ENCODE results near the gene KBTBD13.

Gene KBTBD13

GRCh38 chr15:65051266-65051665, 25.3 kb upstream of the KBTBD13 start:
- DNase-seq (ENCODE audit: low read depth in 1 of 2, low spot score in 1 of 2) = no peak

GRCh38 chr15:65052956-65053355, 23.6 kb upstream of the KBTBD13 start:
- DNase-seq (ENCODE audit: low read depth in 1 of 2, low spot score in 1 of 2) = no peak

- peak in 1 of 2 donors; percentile 35 for DNase-seq (ENCODE audit: low read depth in 1 of 2, low spot score in 1 of 2)
These were observed 22.0 kb upstream of the KBTBD13 start for GRCh38 chr15:65054333-65055200.

- no peak for DNase-seq (ENCODE audit: low read depth in 1 of 2, low spot score in 1 of 2)
These were observed 21.2 kb upstream of the KBTBD13 start for GRCh38 chr15:65055201-65055870.

- no peak for DNase-seq (ENCODE audit: low read depth in 1 of 2, low spot score in 1 of 2)
These were observed 20.4 kb upstream of the KBTBD13 start for GRCh38 chr15:65056106-65056505.

- DNase-seq (ENCODE audit: low read depth in 1 of 2, low spot score in 1 of 2) = no peak
These were observed 19.5 kb upstream of the KBTBD13 start for GRCh38 chr15:65056868-65057548.

GRCh38 chr15:65057549-65057940, 19.0 kb upstream of the KBTBD13 start:
- no peak for DNase-seq (ENCODE audit: low read depth in 1 of 2, low spot score in 1 of 2)

GRCh38 chr15:65058394-65059368, 17.9 kb upstream of the KBTBD13 start:
- no peak for DNase-seq (ENCODE audit: low read depth in 1 of 2, low spot score in 1 of 2)

GRCh38 chr15:65059369-65059750, 17.2 kb upstream of the KBTBD13 start:
- no peak for DNase-seq (ENCODE audit: low read depth in 1 of 2, low spot score in 1 of 2)

GRCh38 chr15:65059931-65060596, 16.5 kb upstream of the KBTBD13 start:
- no peak for DNase-seq (ENCODE audit: low read depth in 1 of 2, low spot score in 1 of 2)

GRCh38 chr15:65060641-65061397, 15.7 kb upstream of the KBTBD13 start:
- no peak for DNase-seq (ENCODE audit: low read depth in 1 of 2, low spot score in 1 of 2)

- no peak for DNase-seq (ENCODE audit: low read depth in 1 of 2, low spot score in 1 of 2)
These were observed 14.5 kb upstream of the KBTBD13 start for GRCh38 chr15:65062061-65062460.

GRCh38 chr15:65062726-65063125, 13.8 kb upstream of the KBTBD13 start:
- DNase-seq (ENCODE audit: low read depth in 1 of 2, low spot score in 1 of 2) = no peak

GRCh38 chr15:65066001-65066634, 10.4 kb upstream of the KBTBD13 start:
- DNase-seq (ENCODE audit: low read depth in 1 of 2, low spot score in 1 of 2) = no peak

- no peak for DNase-seq (ENCODE audit: low read depth in 1 of 2, low spot score in 1 of 2)
These were observed 9.8 kb upstream of the KBTBD13 start for GRCh38 chr15:65066635-65067316.

GRCh38 chr15:65067317-65067644, 9.3 kb upstream of the KBTBD13 start:
- DNase-seq (ENCODE audit: low read depth in 1 of 2, low spot score in 1 of 2) = no peak

GRCh38 chr15:65067645-65068402, 8.7 kb upstream of the KBTBD13 start, which contains the start of gene RASL12:
RASL12 (minus strand) TSS chr15:65067991; CDS start chr15:65067835, 156 bp downstream.
- no peak for DNase-seq (ENCODE audit: low read depth in 1 of 2, low spot score in 1 of 2)

- DNase-seq (ENCODE audit: low read depth in 1 of 2, low spot score in 1 of 2) = no peak
These were observed 8.2 kb upstream of the KBTBD13 start for GRCh38 chr15:65068403-65068788.

Measured in stimulated activated CD4-positive, alpha-beta T cell treated with anti-CD3 and anti-CD28 coated beads, Interleukin-15, amount 100 ng/mL, for 1 hour (primary cell).